ENCODE measurements around the gene C17orf107.

The C17orf107 gene

DNA sequence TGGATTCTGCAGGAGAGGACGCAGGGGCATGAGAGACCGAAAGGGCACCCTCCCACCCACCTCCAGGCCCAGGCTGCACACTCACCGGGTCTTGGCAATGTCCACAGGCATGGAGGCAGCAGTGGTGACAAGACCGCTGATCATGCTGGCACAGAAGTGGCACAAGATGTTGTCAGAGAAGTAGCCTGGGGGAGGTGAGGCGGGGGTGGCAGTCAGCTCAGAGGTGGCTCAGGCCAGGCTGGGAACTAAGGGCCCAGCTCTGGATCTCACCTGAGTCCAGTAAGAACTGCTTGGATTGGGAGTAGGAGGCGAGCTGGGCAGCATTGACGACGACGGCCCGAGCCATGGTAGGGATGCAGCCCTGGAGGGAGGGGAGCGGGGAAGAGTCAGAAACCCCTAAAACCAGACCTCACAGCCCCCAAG, 38.7 kb downstream of the C17orf107 start:
- Histone ChIP-seq H3K4ac (ENCODE audit: low read length) (no peak overlapping the region), H4K8ac (ENCODE audit: low read depth, low read length) (no peak overlapping the region), H3K9me3 (replicated peaks in 1 of 2; ENCODE audit: control insufficient read depth in 2 of 2, insufficient read depth in 1 of 2, low read depth in 1 of 2, low read length in 2 of 2) (no peaks in the 10 kb centered on the region), H2BK12ac (ENCODE audit: low read length) (no peak overlapping the region), H2BK5ac (ENCODE audit: low read length) (peak overlapping the region; percentile 43), H3K14ac (ENCODE audit: low read length) (no peak overlapping the region), H3K27me3 (ENCODE audit: control insufficient read depth in 3 of 3, insufficient read depth in 3 of 3, low read depth in 1 of 3, low read length in 3 of 3) (no peaks in the 10 kb centered on the region), H3K4me1 (ENCODE audit: control insufficient read depth in 2 of 2, insufficient read depth in 1 of 2, low read depth in 1 of 2, low read length in 2 of 2) (peaks cover 11 to 12% of the 10 kb centered on the region in 2 donors), H4K91ac (ENCODE audit: low read depth, low read length, poor library complexity) (peak overlapping the region; percentile 73), H3K27ac (replicated peaks; ENCODE audit: low read length) (no peak overlapping the region), H3K23ac (ENCODE audit: low read depth, low read length, poor library complexity) (peak overlapping the region; percentile 23), H2BK15ac (ENCODE audit: low read length) (peak overlapping the region; percentile 25), H2AFZ (ENCODE audit: low read length) (no peak overlapping the region), H3K18ac (ENCODE audit: low read length) (no peak overlapping the region), H3K79me1 (ENCODE audit: low read depth, low read length) (peaks cover 17% of the 10 kb centered on the region), H3K4me2 (ENCODE audit: insufficient read depth, low read length, poor library complexity, severe bottlenecking) (no peak overlapping the region), H3K9ac (ENCODE audit: low read depth, low read length, poor library complexity) (peak overlapping the region; percentile 56), H2BK120ac (ENCODE audit: low read depth, low read length) (no peak overlapping the region), H3K36me3 (replicated peaks in 1 of 2; ENCODE audit: control insufficient read depth in 2 of 2, insufficient read depth in 2 of 2, low read length in 2 of 2) (peaks cover 29 to 49% of the 10 kb centered on the region in 2 donors), H3K4me3 (ENCODE audit: low read length in 2 of 2) (peak overlapping the region in 1 of 2 donors; percentile 93), H2AK5ac (ENCODE audit: low read depth, low read length) (no peak overlapping the region)
- WGBS, 2 donors (ENCODE audit: extremely low coverage in 2 of 2, insufficient read length in 2 of 2, insufficient replicate concordance in 1 of 2): no CpG with 5 or more reads among the region's 11 CpGs
- DNase-seq (ENCODE audit: low spot score): no peak

DNA sequence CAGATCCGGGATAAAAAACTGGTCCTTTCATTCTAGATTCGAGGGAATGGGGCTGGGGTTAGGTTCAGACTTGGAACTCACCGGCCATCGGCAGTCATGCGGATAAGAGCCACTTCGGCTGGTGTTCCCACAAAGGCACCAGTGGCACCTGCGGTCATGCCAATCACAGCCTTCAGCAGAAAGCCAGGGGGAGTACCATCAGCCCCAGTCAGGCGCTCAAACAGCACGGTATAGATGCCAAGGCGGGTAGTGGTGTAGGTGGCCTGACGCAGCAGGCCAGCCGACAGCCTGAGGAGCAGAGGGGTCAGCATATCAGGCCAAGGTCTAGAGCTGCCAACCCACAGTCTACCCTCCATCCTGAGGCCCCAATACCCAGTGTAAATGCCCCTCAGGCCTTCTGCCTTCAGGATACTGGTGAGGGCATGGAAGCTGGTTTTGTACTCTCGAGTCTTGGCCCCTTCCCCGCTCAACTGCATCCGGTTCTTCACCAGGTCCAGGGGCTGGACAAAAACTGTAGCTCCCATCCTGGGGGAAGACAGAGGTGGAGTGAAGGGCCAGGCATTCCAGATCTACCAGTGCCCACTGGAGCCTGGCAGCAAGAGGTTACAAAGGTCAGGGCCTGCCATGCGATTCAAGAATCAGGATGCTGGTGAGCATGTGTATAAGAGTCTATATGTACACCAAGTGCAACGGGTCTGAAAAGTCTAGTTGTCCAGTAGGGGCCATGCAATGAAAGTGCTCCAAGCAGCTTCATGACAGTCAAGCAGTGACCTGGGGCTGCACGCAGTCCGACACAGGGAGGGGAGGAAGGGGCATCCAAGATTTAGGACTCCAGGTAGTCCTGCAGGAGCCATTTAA, 39.6 kb downstream of the C17orf107 start:
- Histone ChIP-seq H2AFZ (ENCODE audit: low read length) (peak overlapping the region; percentile 90), H3K36me3 (replicated peaks in 1 of 2; ENCODE audit: control insufficient read depth in 2 of 2, insufficient read depth in 2 of 2, low read length in 2 of 2) (peaks cover 35 to 58% of the 10 kb centered on the region in 2 donors), H2BK5ac (ENCODE audit: low read length) (peak overlapping the region; percentile 8), H3K9me3 (replicated peaks in 1 of 2; ENCODE audit: control insufficient read depth in 2 of 2, insufficient read depth in 1 of 2, low read depth in 1 of 2, low read length in 2 of 2) (no peaks in the 10 kb centered on the region), H3K23ac (ENCODE audit: low read depth, low read length, poor library complexity) (peak overlapping the region; percentile 87), H3K18ac (ENCODE audit: low read length) (peak overlapping the region; percentile 95), H3K4ac (ENCODE audit: low read length) (no peak overlapping the region), H2AK5ac (ENCODE audit: low read depth, low read length) (peak overlapping the region; percentile 58), H3K4me3 (ENCODE audit: low read length in 2 of 2) (peak overlapping the region; percentile 93 to 95), H4K91ac (ENCODE audit: low read depth, low read length, poor library complexity) (no peak overlapping the region), H3K79me1 (ENCODE audit: low read depth, low read length) (peaks cover 19% of the 10 kb centered on the region), H3K9ac (ENCODE audit: low read depth, low read length, poor library complexity) (peak overlapping the region; percentile 94), H3K4me2 (ENCODE audit: insufficient read depth, low read length, poor library complexity, severe bottlenecking) (peak overlapping the region; percentile 95), H3K4me1 (ENCODE audit: control insufficient read depth in 2 of 2, insufficient read depth in 1 of 2, low read depth in 1 of 2, low read length in 2 of 2) (peaks cover 11 to 12% of the 10 kb centered on the region in 2 donors), H2BK12ac (ENCODE audit: low read length) (no peak overlapping the region), H3K27ac (replicated peaks; ENCODE audit: low read length) (peak overlapping the region; percentile 95), H2BK15ac (ENCODE audit: low read length) (peak overlapping the region; percentile 89), H2BK120ac (ENCODE audit: low read depth, low read length) (peak overlapping the region; percentile 65), H4K8ac (ENCODE audit: low read depth, low read length) (no peak overlapping the region), H3K14ac (ENCODE audit: low read length) (no peak overlapping the region), H3K27me3 (ENCODE audit: control insufficient read depth in 3 of 3, insufficient read depth in 3 of 3, low read depth in 1 of 3, low read length in 3 of 3) (no peaks in the 10 kb centered on the region)
- no peak for DNase-seq (ENCODE audit: low spot score)
- no CpG with 5 or more reads among the region's 19 CpGs for WGBS, 2 donors (ENCODE audit: extremely low coverage in 2 of 2, insufficient read length in 2 of 2, insufficient replicate concordance in 1 of 2)

DNA sequence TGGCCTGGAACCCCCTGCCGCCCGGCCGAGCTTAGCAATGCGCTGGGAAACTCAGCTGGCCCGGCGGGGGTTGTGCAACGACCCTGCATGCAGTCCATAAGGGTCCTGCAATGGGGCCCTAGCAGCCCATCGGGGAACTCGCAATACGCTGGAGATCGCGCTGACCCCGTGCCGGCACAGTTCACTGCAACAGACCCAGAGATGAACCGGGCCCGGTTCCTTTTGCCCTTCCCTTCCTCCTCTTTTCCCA, 40.1 kb downstream of the C17orf107 start:
- H3K9ac ChIP-seq (ENCODE audit: low read depth, low read length, poor library complexity): peak overlapping the region; percentile 94
- no peak for DNase-seq (ENCODE audit: low spot score)
- WGBS, 2 donors (ENCODE audit: extremely low coverage in 2 of 2, insufficient read length in 2 of 2, insufficient replicate concordance in 1 of 2): no CpG with 5 or more reads among the region's 16 CpGs
- H2BK15ac ChIP-seq (ENCODE audit: low read length): peak overlapping the region; percentile 89
- no peak overlapping the region for H4K8ac ChIP-seq (ENCODE audit: low read depth, low read length)
- peaks cover 39 to 63% of the 10 kb centered on the region in 2 donors for H3K36me3 ChIP-seq (replicated peaks in 1 of 2; ENCODE audit: control insufficient read depth in 2 of 2, insufficient read depth in 2 of 2, low read length in 2 of 2)
- H3K4me1 ChIP-seq (ENCODE audit: control insufficient read depth in 2 of 2, insufficient read depth in 1 of 2, low read depth in 1 of 2, low read length in 2 of 2): peaks cover 9 to 12% of the 10 kb centered on the region in 2 donors
- peak overlapping the region; percentile 93 to 95 for H3K4me3 ChIP-seq (ENCODE audit: low read length in 2 of 2)
- H2BK5ac ChIP-seq (ENCODE audit: low read length): peak overlapping the region; percentile 8
- H3K79me1 ChIP-seq (ENCODE audit: low read depth, low read length): peaks cover 19% of the 10 kb centered on the region
- no peak overlapping the region for H2BK12ac ChIP-seq (ENCODE audit: low read length)
- H3K27me3 ChIP-seq (ENCODE audit: control insufficient read depth in 3 of 3, insufficient read depth in 3 of 3, low read depth in 1 of 3, low read length in 3 of 3): no peaks in the 10 kb centered on the region
- peak overlapping the region; percentile 95 for H3K18ac ChIP-seq (ENCODE audit: low read length)
- H3K14ac ChIP-seq (ENCODE audit: low read length): peak overlapping the region; percentile 42
- peak overlapping the region; percentile 53 for H3K4ac ChIP-seq (ENCODE audit: low read length)
- no peaks in the 10 kb centered on the region for H3K9me3 ChIP-seq (replicated peaks in 1 of 2; ENCODE audit: control insufficient read depth in 2 of 2, insufficient read depth in 1 of 2, low read depth in 1 of 2, low read length in 2 of 2)
- peak overlapping the region; percentile 58 for H2AK5ac ChIP-seq (ENCODE audit: low read depth, low read length)
- peak overlapping the region; percentile 87 for H3K23ac ChIP-seq (ENCODE audit: low read depth, low read length, poor library complexity)
- peak overlapping the region; percentile 90 for H2AFZ ChIP-seq (ENCODE audit: low read length)
- peak overlapping the region; percentile 95 for H3K4me2 ChIP-seq (ENCODE audit: insufficient read depth, low read length, poor library complexity, severe bottlenecking)
- peak overlapping the region; percentile 95 for H3K27ac ChIP-seq (replicated peaks; ENCODE audit: low read length)
- peak overlapping the region; percentile 65 for H2BK120ac ChIP-seq (ENCODE audit: low read depth, low read length)
- H4K91ac ChIP-seq (ENCODE audit: low read depth, low read length, poor library complexity): no peak overlapping the region

DNA sequence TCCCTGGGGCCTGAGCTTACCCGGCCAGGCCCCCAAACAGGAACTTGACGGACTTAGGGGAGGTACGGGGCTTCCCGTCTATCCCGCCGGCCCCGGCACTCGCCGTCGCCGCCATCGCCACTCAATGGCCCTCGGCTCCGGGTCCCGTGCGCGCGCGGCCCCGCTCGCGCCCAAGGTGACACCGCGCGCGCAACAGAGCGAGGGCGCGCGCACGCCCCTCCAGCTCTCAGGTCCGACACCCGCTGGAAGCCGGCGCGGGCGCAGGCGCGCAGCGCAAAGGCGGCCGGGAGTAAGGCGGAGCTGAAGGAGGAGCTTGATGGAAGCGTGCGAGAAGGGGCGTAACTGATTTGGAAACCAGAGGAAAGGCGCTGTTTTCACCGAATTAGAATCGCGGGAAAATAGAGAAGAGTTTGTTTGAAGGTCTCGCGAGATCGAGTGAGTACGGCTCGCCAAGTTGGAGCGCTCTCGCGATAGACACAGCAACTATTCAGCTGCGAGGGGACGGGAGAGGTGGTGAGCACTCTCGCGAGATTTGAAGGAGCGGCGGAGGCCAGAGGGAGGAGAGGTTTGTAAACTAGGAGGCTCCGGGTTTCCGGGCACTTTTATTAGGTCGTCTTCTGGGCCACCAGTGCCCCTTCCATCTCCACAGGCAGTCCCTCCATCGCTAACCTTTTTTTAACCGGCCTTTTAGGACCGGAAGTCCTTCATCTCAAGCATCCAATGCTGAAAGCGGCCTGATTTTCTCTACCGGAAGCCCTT, 40.6 kb downstream of the C17orf107 start, which contains the start of the genes RNF167 and SLC25A11:
TSS of gene RNF167 (plus strand) at position 473 of the 759 bp plus-strand sequence. CDS start 642 bp downstream, outside the sequence.
TSS of gene SLC25A11 (minus strand) at position 251 of the 759 bp plus-strand sequence. CDS start at position 115, 136 bp downstream.
- Histone ChIP-seq H3K79me1 (ENCODE audit: low read depth, low read length) (peaks cover 19% of the 10 kb centered on the region), H3K14ac (ENCODE audit: low read length) (peak within 1 kb of the TSS; percentile 42), H3K4me1 (ENCODE audit: control insufficient read depth in 2 of 2, insufficient read depth in 1 of 2, low read depth in 1 of 2, low read length in 2 of 2) (peaks cover 9 to 12% of the 10 kb centered on the region in 2 donors), H2BK5ac (ENCODE audit: low read length) (peak within 1 kb of the TSS; percentile 8), H4K8ac (ENCODE audit: low read depth, low read length) (no peak within 1 kb of the TSS), H2AK5ac (ENCODE audit: low read depth, low read length) (peak within 1 kb of the TSS; percentile 88), H2BK15ac (ENCODE audit: low read length) (peak within 1 kb of the TSS; percentile 89), H3K4me2 (ENCODE audit: insufficient read depth, low read length, poor library complexity, severe bottlenecking) (peak within 1 kb of the TSS; percentile 95), H3K9ac (ENCODE audit: low read depth, low read length, poor library complexity) (peak within 1 kb of the TSS; percentile 95), H3K18ac (ENCODE audit: low read length) (peak within 1 kb of the TSS; percentile 95), H3K27ac (replicated peaks; ENCODE audit: low read length) (peak within 1 kb of the TSS; percentile 95), H3K4ac (ENCODE audit: low read length) (peak within 1 kb of the TSS; percentile 53), H2BK120ac (ENCODE audit: low read depth, low read length) (peak within 1 kb of the TSS; percentile 65), H2AFZ (ENCODE audit: low read length) (peak within 1 kb of the TSS; percentile 90), H3K36me3 (replicated peaks in 1 of 2; ENCODE audit: control insufficient read depth in 2 of 2, insufficient read depth in 2 of 2, low read length in 2 of 2) (peaks cover 44 to 68% of the 10 kb centered on the region in 2 donors), H3K9me3 (replicated peaks in 1 of 2; ENCODE audit: control insufficient read depth in 2 of 2, insufficient read depth in 1 of 2, low read depth in 1 of 2, low read length in 2 of 2) (no peaks in the 10 kb centered on the region), H3K4me3 (ENCODE audit: low read length in 2 of 2) (peak within 1 kb of the TSS; percentile 93 to 95), H3K27me3 (ENCODE audit: control insufficient read depth in 3 of 3, insufficient read depth in 3 of 3, low read depth in 1 of 3, low read length in 3 of 3) (no peaks in the 10 kb centered on the region), H3K23ac (ENCODE audit: low read depth, low read length, poor library complexity) (peak within 1 kb of the TSS; percentile 87), H2BK12ac (ENCODE audit: low read length) (no peak within 1 kb of the TSS), H4K91ac (ENCODE audit: low read depth, low read length, poor library complexity) (no peak within 1 kb of the TSS)
- WGBS, 2 donors (ENCODE audit: extremely low coverage in 2 of 2, insufficient read length in 2 of 2, insufficient replicate concordance in 1 of 2): no CpG with 5 or more reads among the region's 72 CpGs
- DNase-seq (ENCODE audit: low spot score): peak; percentile 99
